SK-N-MC (cell line): ENCODE data around the gene FBXW11.

Source experiments
- EZH2 ChIP-seq: fragments of 200-600 bp; sonication (generic); IDR thresholded peaks from one replicate; pipeline ENCODE4 v1.6.1; 2017; ENCODE audit warnings: antibody characterized with exemption
- FOXP2 ChIP-seq: optimal IDR thresholded peaks from 2 replicates; pipeline ENCODE3; 2011; ENCODE audit warnings: mild to moderate bottlenecking, moderate library complexity; ENCODE audit not compliant: insufficient read depth; ENCODE audit errors: extremely low read length, control extremely low read depth
- POLR2AphosphoS5 ChIP-seq: IDR thresholded peaks from 2 replicates; pipeline ENCODE4 v1.6.1; 2012; ENCODE audit warnings: mild to moderate bottlenecking, low read depth, low read length, borderline replicate concordance

DNA sequence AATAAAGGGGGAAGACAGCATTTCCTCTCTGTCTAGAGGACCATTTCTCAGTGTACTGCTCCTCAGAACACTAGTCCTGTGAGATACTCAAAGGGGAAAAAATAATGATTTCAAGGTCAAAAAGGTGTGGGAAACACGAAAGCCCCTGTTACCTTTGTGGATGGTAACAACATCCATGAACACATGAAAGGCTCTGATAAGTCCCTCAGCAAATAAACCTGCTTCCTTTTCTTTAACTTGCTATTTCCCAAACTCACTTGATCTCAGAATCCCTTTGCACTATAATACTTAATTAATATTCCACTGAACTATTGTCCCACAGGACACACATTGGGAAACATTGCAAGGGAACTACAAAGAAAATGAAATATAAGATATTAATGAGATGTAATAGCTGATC, 155.2 kb downstream of the FBXW11 start:
- TF ChIP-seq POLR2AphosphoS5 (no peak), EZH2 (no peak), FOXP2 (no peak)
